ENCODE measurements around the gene HS3ST3A1. TPM values are rescaled to one million over a fixed set of nuclear protein-coding genes. Genes with fewer than 3 reads are reported as not detected.

The HS3ST3A1 gene
- total RNA-seq, 1 experiment from 2014 or later = 3.4 TPM

GRCh38 chr17:13475574-13476223 lies 126.0 kb downstream of the HS3ST3A1 start:
- no peak overlapping the region for H3K4me3 Mint-ChIP-seq
- Histone ChIP-seq H4K5ac (ENCODE audit: insufficient read length, low read depth, low read length) (no peak overlapping the region), H4K20me1 (ENCODE audit: control insufficient read depth, insufficient read depth, insufficient read length) (no peaks in the 10 kb centered on the region), H3K4me1 (ENCODE audit: insufficient read depth, low read length) (no peaks in the 10 kb centered on the region), H2BK5ac (ENCODE audit: insufficient read length, low read length) (no peak overlapping the region), H3K79me1 (ENCODE audit: insufficient read depth, low read depth, low read length, poor library complexity, severe bottlenecking) (no peaks in the 10 kb centered on the region), H3K27me3 (ENCODE audit: insufficient read depth, low read length) (no peaks in the 10 kb centered on the region; the same call in 1 of the 2 replicates), H2AFZ (ENCODE audit: low read length) (no peak overlapping the region), H3K9ac (ENCODE audit: extremely low read depth, insufficient read length, low read length) (no peak overlapping the region), H3K4ac (ENCODE audit: low read depth, low read length) (no peak overlapping the region), H3T11ph (ENCODE audit: low read length) (no peak overlapping the region), H3K79me2 (ENCODE audit: insufficient read depth, low read length) (no peaks in the 10 kb centered on the region), H3K23ac (ENCODE audit: insufficient read length, low read depth, low read length) (no peak overlapping the region), H2AK5ac (ENCODE audit: insufficient read length, low read length) (no peak overlapping the region), H2BK15ac (ENCODE audit: low read depth, low read length) (no peak overlapping the region), H3K27ac (ENCODE audit: insufficient read length, low read depth, low read length) (no peak overlapping the region), H3K56ac (ENCODE audit: insufficient read length, low read depth, low read length) (no peak overlapping the region), H3K9me3 (ENCODE audit: control insufficient read depth, low read depth, low read length) (peaks cover 7% of the 10 kb centered on the region), H3K18ac (ENCODE audit: insufficient read length, low read depth, low read length) (no peak overlapping the region), H4K8ac (replicated peaks; ENCODE audit: insufficient read length, low read depth, low read length) (no peak overlapping the region), H2BK20ac (ENCODE audit: low read depth, low read length, poor library complexity, severe bottlenecking) (no peak overlapping the region), H2BK12ac (ENCODE audit: insufficient read length, low read depth, low read length) (no peak overlapping the region), H4K91ac (ENCODE audit: insufficient read length, low read depth, low read length) (no peak overlapping the region), H3K4me2 (ENCODE audit: insufficient read depth, insufficient read length, low read length) (no peak overlapping the region), H3K14ac (ENCODE audit: insufficient read depth, low read length) (no peak overlapping the region), H2BK120ac (ENCODE audit: low read depth, low read length, poor library complexity, severe bottlenecking) (no peak overlapping the region), H3K23me2 (ENCODE audit: insufficient read length, low read depth, low read length, poor library complexity, severe bottlenecking) (no peaks in the 10 kb centered on the region)
- peaks cover 11 to 13% of the 10 kb centered on the region in 2 experiments for H3K9me3 Mint-ChIP-seq
- no peaks in the 10 kb centered on the region for H3K4me1 Mint-ChIP-seq
- H3K27ac Mint-ChIP-seq = no peak overlapping the region
- DNase-seq = no peak
- no CpG with 5 or more reads among the region's 2 CpGs for WGBS (ENCODE audit: extremely low coverage, insufficient read length, low lambda C conversion rate)
- no peak for TF ChIP-seq CTCF (conservative IDR thresholded peaks at IDR 0.05)
- no peaks in the 10 kb centered on the region; the same call in 1 of the 2 replicates for H3K27me3 Mint-ChIP-seq (ENCODE audit: low read depth)
- peaks cover 10 to 11% (median 10%) of the 10 kb centered on the region in 3 experiments for H3K36me3 Mint-ChIP-seq (ENCODE audit: insufficient read depth in 1 of 3, low read depth in 3 of 3)
